Left lung (tissue), 10 donors: Measurements from ENCODE around the gene EGF. TPM values are rescaled to one million over a fixed set of nuclear protein-coding genes. Genes with fewer than 3 reads are reported as not detected.
A peak's percentile ranks its signal among the peaks of the same experiment; 100 is the strongest.

Experiments
- ATAC-seq: fragments of 200-7000 bp; cut with Tn5 transposase; one replicate; pipeline ENCODE4 v1.9.1; 2020; ENCODE audit warnings: moderate library complexity
- DNase-seq, 4 donors: peaks; one replicate each; pipeline ENCODE4 v3.0.0-alpha.2; 2013 to 2020
- H3K27ac ChIP-seq, 2 donors: fragments of 200-600 bp; sonication (generic) in 1 of 2; one replicate each; pipeline versions ENCODE4 v1.5.0 to v1.8.0; 2020 to 2021
- H3K27me3 ChIP-seq, 2 donors: fragments of 200-600 bp; sonication (generic) in 1 of 2; one replicate each; pipeline versions ENCODE4 v1.5.0 to v1.8.0; 2020 to 2021
- H3K36me3 ChIP-seq, 2 donors: fragments of 200-600 bp; sonication (generic) in 1 of 2; one replicate each; pipeline versions ENCODE4 v1.5.0 to v1.8.0; 2020 to 2021
- H3K4me1 ChIP-seq, 2 donors: fragments of 200-600 bp; one replicate each; pipeline ENCODE4 v1.8.0; 2021
- H3K4me3 ChIP-seq, 2 donors: fragments of 200-600 bp; sonication (generic) in 1 of 2; one replicate each; pipeline versions ENCODE4 v1.5.0 to v1.8.0; 2020 to 2021; ENCODE audit warnings: mild to moderate bottlenecking in 1 of 2
- H3K9me3 ChIP-seq, 2 donors: fragments of 200-600 bp; sonication (generic) in 1 of 2; one replicate each; pipeline versions ENCODE4 v1.5.0 to v1.8.0; 2020 to 2021
- CTCF ChIP-seq, 2 donors: fragments of 200-600 bp; sonication (generic) in 1 of 2; IDR thresholded peaks; one replicate each; pipeline versions ENCODE4 v1.5.0 to v1.8.0; 2021; ENCODE audit warnings: antibody characterized with exemption in 2 of 2
- intact Hi-C, 2 donors: fragments of 100-400 bp; cut with DNase I; formaldehyde crosslinking; loops; one replicate each; pipeline versions ENCODE4 v1.11.2 to v1.14.2; 2022
- polyA plus RNA-seq, 6 donors: library from polyadenylated mRNA; unstranded; fragments of 120-200 nt; gene quantifications; one replicate each; pipeline ENCODE4 v1.2.1, GENCODE V29; 2013; ENCODE audit not compliant: insufficient read length in 6 of 6
- total RNA-seq, 2 donors: library from RNA; stranded (reverse); fragmentation: NEBNext Ultra II Directional; extraction: Animal tissue kit (Norgen Biotek cat#: 25700); gene quantifications; one replicate each; pipeline ENCODE4 v1.2.1, GENCODE V29; 2021
- donor health status: DM: no; HTN: yes; CAD: no.
- donor health status: DM: no; HTN: no; CAD: no.

The EGF gene
- total and polyA plus RNA-seq, 8 donors = 0.45 to 4.3 (median 1.0) TPM

- ATAC-seq = peak; percentile 69
- no peak for TF ChIP-seq CTCF (IDR thresholded peaks at IDR 0.05)
- Histone ChIP-seq H3K4me1 (peaks cover 0 to 11% of the 10 kb centered on the region in 2 donors), H3K4me3 (no peak overlapping the region), H3K27ac (no peak overlapping the region), H3K9me3 (no peaks in the 10 kb centered on the region), H3K27me3 (no peaks in the 10 kb centered on the region), H3K36me3 (no peaks in the 10 kb centered on the region)
- DNase-seq = no peak
- intact Hi-C loops = no loop called here
These were observed 77.9 kb downstream of the EGF start for GRCh38 chr4:109990261-109991257.

- no peak for TF ChIP-seq CTCF (IDR thresholded peaks at IDR 0.05)
- intact Hi-C loops = no loop called here
- Histone ChIP-seq H3K4me1 (peaks cover 0 to 11% of the 10 kb centered on the region in 2 donors), H3K27me3 (peaks cover 0 to 9% of the 10 kb centered on the region in 2 donors), H3K9me3 (no peaks in the 10 kb centered on the region), H3K36me3 (no peaks in the 10 kb centered on the region), H3K27ac (no peak overlapping the region), H3K4me3 (no peak overlapping the region)
- no peak for DNase-seq
- ATAC-seq = no peak
These were observed 80.4 kb downstream of the EGF start for GRCh38 chr4:109993116-109993515.

- intact Hi-C loops = no loop called here
- H3K4me3 ChIP-seq = no peak overlapping the region
- DNase-seq = no peak
- no peaks in the 10 kb centered on the region for H3K36me3 ChIP-seq
- no peak for ATAC-seq
- peaks cover 0 to 7% of the 10 kb centered on the region in 2 donors for H3K4me1 ChIP-seq
- no peak overlapping the region for H3K27ac ChIP-seq
- H3K9me3 ChIP-seq = no peaks in the 10 kb centered on the region
- no peak for TF ChIP-seq CTCF (IDR thresholded peaks at IDR 0.05)
- peaks cover 0 to 10% of the 10 kb centered on the region in 2 donors for H3K27me3 ChIP-seq
These were observed 81.7 kb downstream of the EGF start for GRCh38 chr4:109994415-109994827.

GRCh38 chr4:109996526-109996925, 83.8 kb downstream of the EGF start:
- H3K27me3 ChIP-seq = peaks cover 0 to 10% of the 10 kb centered on the region in 2 donors
- TF ChIP-seq CTCF (IDR thresholded peaks at IDR 0.05) = no peak
- DNase-seq (no peak), ATAC-seq (no peak)
- intact Hi-C loops = no loop called here
- no peaks in the 10 kb centered on the region for H3K4me1 ChIP-seq
- no peaks in the 10 kb centered on the region for H3K9me3 ChIP-seq
- H3K4me3 ChIP-seq = no peak overlapping the region
- no peak overlapping the region for H3K27ac ChIP-seq
- H3K36me3 ChIP-seq = no peaks in the 10 kb centered on the region

- H3K4me1 ChIP-seq = no peaks in the 10 kb centered on the region
- H3K4me3 ChIP-seq = no peak overlapping the region
- no peaks in the 10 kb centered on the region for H3K9me3 ChIP-seq
- ATAC-seq (peak; percentile 83), DNase-seq (peak in 2 of 4 donors; percentile 41 to 65)
- peak; percentile 57 to 65 for TF ChIP-seq CTCF (IDR thresholded peaks at IDR 0.05)
- H3K36me3 ChIP-seq = no peaks in the 10 kb centered on the region
- intact Hi-C loops = no loop called here
- H3K27me3 ChIP-seq = peaks cover 0 to 10% of the 10 kb centered on the region in 2 donors
- H3K27ac ChIP-seq = no peak overlapping the region
These were observed 86.3 kb downstream of the EGF start for GRCh38 chr4:109998867-109999584.
